ENCODE results near the gene IFNA2.
"Not testable (repeated sequence)": the region's sequence is repeated elsewhere in the genome, so short reads cannot be mapped to it uniquely, and the experiment has no call there.

IFNA2 gene

DNA sequence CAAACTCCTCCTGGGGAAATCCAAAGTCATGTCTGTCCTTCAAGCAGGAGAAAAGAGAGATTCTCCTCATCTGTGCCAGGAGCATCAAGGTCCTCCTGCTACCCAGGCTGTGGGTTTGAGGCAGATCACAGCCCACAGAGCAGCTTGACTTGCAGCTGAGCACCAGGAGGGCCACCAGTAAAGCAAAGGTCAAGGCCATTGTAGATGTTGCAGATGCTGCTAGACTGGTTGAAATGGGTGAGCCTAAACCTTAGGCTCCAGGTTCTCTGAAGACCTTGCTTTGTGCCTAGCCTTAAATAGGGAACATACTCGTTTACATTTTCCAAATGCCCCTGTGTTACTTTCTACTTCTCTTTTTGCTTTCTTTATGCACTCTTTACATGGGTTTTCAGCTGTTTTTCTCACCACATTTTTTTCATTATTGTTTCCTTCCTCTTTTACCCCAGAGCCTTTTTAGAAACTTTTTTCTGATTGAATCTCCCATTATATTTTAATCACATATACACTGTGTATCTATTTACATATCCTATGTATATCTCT is at the start of gene IFNA2:
IFNA2 (minus strand) TSS at position 268 of the 540 bp plus-strand sequence; CDS start at position 199, 69 bp downstream.
- DNase-seq (ENCODE audit: low spot score), result no peak

DNA sequence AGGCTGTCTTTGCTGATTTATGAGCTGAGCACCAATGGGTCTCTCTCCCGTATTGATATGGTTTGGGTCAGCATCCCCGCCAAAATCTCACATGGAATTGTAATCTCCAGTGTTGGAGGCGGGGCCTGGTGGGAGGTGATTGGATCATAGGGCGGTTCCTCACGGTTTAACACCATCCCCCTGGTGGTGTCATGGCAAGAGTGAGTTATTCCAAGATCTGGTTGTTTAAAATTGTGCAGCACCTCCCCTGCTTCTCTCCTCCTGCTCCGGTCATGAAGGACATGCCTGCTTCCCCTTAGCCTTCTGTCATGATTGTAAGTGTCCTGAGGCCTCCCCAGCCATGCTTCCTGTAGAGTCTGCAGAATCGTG is 49.8 kb upstream of the IFNA2 start:
- not testable (repeated sequence) for DNase-seq (ENCODE audit: low spot score)

DNA sequence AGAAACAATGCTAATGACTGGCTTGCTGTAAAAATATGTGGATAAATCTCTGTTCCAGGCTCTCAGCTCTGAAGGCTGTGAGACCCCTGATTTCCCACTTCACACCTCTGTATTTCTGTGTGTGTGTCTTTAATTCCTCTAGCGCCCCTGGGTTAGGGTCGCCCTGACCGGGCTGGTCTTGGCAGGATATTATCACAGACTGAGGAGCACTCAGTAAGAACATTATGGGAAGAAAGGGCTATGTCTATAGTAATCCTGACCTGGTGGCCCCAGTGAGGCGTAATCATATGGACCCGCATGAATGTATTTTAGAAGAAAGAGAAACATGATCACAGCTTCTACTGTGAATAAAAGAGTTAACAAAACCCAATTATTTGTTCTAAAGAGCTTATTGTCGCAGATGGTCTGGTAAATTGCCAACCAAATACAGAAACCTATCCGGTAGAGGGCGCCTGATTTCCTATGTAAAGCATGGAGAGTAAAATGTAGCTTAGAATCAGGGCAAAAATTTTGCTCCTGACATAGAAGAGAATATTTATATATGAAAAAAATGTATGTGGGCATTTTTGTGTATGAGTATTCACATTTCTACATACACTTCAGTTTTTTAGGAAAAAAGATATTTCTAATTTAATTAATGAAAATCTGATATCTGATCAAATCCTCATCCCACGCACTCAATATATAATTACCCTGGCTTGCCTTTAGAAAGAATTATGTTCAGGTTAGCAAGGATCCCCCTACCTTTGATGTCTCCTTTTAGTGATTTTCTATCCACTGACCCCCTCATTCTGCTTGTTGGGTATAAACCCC is 49.2 kb upstream of the IFNA2 start:
- DNase-seq (ENCODE audit: low spot score), result peak; percentile 50

DNA sequence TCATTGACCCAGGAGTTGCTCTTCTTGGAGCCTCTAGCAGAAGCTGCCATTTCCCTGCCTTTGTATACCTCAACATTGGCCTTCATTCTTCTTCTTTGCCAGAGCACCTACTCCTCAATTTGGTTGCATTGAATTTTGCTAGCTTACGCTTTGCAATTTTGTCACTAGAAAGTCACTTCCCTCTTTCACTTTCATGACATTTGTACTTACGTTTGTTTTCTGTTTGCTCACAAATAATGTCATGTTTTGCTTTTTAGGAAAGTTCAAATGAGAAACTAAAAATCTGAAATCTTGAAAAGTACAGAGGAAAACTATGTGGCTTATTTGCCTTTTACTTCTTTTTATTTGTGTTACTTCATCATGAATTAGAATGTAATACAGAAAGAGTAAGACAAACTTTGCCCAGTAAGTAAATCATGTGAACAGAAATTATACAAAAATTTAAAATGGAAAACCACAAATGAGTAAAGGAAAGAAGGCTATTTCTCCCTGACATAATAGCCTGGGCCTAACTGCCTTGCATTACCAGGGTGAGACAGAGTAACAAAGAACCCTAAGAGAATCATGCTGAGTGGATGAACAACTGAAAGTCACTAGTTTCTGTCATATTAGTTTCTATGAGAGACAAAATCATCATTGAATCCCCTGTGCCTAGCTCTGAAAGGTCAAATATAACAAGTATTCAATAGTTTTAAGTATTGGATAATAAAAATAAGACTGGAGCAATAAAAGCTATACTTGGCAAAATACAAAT is 47.7 kb upstream of the IFNA2 start:
- no peak for DNase-seq (ENCODE audit: low spot score)

DNA sequence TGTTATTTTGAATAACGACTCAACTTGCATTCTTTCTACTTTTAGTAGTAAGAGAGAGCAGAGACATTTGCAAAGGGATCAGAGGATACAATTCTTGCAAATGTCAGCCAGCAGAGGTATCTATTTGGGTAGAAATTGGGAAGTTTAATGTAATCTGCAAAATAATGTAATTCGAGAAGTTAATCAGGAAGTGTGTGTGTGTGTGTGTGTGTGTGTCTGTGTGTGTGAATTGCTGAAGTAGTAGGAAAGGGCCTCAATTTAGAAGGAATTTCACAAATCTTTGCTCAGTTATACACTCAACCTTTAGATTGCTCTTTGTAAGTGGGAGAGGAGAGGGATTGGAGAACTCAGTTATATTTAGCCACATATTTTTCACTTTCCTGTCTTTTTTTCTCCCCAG is 44.0 kb upstream of the IFNA2 start:
- no peak for DNase-seq (ENCODE audit: low spot score)

DNA sequence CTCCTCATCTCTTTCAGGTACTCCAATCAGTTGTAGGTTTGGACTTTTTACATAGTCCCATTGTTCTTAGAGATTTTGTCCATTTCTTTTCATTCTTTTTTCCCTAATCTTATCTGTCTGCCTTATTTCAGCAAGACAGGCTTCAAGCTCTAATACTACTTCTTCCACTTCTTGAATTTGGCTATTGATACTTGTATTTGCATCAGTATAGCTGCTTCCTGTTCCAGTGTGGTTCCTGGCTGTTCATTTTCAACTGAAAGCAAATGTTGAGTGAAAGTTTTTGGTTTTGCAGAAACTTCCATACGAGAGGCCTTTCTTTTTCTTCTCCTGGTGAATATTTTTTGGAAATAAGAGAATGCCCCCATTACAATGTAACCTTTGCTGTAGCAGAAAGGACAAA is 43.0 kb upstream of the IFNA2 start:
- no peak for DNase-seq (ENCODE audit: low spot score)

DNA sequence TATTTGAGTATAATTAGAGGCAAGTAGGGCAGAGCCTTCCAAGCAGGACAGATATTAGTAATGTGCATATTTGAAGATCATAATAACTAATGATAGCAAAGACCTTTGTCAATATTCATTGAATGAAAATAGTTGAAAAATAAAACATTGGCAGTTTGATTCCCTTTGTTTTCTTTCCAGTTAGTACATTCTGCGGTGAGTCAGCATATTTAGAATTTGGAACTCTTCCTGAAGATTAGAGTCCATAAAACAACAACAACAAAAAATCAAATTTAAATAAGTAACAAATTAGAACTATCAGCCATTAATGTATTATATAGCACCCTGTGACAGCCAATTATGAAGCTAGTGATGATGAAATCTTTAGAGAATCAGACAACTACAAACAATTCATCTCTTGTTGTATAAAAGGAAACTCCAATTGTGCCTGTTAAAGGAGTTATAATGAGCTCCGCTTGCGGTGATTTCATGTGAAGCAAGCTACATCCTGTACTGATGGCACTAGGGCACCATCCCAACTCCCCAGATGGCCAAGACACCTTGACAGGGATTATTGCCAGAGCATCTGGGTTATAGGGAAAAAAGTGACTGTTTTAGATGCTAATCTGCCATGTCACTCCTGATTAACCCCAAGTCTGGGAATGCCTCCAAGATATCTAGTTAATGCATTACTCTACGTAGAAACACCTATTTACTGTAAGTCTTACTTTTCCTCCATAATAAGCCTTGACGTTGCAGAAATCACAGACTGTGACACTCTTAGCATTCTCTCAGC is 30.5 kb upstream of the IFNA2 start:
- peak; percentile 83 for DNase-seq (ENCODE audit: low spot score)

DNA sequence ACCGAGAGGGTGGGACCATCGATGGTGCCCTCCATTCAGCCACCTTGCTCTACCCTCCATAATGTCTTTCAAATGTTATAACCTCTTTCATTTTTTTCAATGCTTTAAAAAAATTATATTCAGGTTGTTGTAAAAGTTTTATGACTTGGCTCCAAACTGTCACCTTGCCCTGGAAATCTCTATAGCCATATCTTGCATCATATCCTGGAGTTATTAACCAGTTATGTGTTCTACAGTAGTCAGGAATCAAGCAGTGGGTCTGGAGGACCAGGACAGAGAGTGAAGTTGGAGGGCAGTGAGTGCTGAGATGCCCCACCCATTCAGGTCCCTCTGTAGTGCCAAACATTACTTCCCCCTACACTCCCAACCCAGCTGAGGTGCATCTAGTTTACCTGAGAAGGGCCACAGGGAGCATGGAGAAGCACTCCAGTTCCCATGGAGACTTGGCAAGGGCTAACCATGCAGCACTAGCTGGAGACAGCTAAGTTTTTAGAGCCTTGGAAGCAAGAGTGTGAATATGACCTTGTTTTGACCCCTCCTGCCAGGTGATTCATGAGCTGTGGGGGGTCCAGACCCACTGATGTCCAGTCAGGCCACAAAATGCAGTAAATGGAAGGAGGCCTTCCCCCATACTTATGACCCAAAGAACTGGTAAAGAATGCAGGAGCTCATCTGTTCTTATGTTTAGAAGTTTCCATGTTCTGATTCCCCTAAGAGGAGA is 29.2 kb upstream of the IFNA2 start:
- peak; percentile 70 for DNase-seq (ENCODE audit: low spot score)

DNA sequence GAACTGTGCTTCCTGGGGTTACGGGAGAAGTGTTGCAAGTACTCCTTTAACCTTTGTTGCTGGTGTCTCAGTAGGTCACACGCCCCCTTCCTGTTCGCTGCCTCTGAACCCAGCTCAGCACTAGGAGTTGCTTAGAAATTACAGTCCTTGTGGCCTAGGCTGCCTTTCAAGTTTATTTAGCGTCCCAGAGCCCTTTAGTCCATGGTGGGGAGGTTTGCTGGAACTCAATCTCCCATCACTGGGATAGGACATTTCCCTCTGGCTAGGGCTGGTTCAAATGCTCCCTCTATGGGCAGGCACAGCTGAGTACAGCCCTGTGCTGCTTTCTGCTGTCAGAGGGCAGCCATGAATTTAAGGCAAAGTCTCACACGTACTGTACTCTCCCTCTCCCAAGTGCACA is 28.4 kb upstream of the IFNA2 start:
- DNase-seq (ENCODE audit: low spot score), result no peak

DNA sequence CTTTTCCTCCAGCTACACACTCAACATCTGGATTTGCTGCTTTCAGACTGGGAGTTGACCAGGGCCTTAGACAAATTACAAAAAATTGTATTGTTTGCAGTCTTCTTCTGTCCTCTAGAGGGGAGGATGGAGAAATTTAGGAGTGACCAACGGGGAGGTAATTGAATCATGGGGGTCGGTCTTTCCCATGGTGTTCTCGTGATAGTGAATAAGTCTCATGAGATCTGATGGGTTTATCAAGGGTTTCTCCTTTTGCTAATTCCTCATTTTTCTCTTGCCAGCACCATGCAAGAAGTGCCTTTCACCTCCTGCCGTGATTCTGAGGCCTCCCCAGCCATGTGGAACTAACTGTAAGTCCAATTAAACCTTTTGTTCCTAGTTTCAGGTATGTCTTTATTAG is 28.0 kb upstream of the IFNA2 start:
- no peak for DNase-seq (ENCODE audit: low spot score)

DNA sequence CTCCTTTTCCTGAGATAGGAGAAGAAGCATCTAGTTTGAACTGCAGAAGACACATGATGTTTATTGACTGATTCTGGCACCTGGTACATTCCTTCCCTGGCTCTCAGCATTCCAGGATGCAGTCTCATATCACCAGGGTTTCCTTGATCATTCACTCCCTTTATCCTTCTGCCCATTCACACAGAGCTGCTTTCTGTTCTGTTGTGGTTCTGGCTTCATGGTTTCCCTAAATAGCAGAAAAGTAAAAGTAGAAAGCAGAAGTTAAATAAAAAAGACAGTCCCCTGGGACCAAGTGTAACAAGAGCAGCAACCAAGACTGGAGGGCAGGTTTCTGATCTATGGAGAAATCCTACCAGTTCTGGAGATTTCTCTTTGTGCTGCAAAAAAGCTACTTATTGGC is 26.9 kb upstream of the IFNA2 start:
- DNase-seq (ENCODE audit: low spot score), result peak; percentile 57

DNA sequence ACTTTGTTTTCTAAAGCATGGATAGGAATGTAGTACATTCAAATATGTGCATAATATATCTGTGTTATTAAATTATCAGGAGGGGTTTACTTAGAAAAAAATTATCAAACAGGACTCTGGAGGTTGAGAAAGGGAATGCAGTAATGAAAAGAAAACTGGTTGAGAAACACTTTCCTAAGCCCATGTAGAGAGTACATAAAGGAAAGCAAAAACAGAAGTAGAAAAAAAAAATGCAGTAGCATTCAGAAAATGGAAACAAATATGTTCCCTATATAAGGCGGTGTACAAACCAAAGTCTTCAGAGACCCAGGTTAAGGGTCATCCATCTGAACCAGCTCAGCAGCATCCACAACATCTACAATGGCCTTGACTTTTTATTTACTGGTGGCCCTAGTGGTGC is 23.6 kb upstream of the IFNA2 start, which contains the start of gene IFNA8:
IFNA8 (plus strand) TSS at position 301 of the 400 bp plus-strand sequence; CDS start at position 361, 60 bp downstream.
- no peak for DNase-seq (ENCODE audit: low spot score)

DNA sequence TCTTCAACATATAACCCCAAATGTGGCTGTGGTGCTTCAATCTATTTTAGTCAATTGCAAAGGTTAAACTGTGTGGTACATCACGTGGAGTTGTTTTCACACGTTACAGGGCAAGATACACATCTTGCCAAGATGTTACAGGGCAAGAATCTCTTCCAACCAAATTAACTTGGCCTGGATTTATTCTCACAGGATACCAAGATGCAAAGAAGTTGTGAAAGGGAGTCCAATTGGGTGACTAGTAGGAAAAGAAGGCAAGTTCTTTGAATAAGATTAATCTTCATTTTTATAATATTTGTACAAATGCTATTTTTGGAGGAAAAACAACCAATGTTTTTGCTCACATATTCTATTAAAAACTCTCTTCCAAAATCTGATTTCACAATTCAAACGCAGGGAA is 18.9 kb upstream of the IFNA2 start:
- DNase-seq (ENCODE audit: low spot score), result no peak

DNA sequence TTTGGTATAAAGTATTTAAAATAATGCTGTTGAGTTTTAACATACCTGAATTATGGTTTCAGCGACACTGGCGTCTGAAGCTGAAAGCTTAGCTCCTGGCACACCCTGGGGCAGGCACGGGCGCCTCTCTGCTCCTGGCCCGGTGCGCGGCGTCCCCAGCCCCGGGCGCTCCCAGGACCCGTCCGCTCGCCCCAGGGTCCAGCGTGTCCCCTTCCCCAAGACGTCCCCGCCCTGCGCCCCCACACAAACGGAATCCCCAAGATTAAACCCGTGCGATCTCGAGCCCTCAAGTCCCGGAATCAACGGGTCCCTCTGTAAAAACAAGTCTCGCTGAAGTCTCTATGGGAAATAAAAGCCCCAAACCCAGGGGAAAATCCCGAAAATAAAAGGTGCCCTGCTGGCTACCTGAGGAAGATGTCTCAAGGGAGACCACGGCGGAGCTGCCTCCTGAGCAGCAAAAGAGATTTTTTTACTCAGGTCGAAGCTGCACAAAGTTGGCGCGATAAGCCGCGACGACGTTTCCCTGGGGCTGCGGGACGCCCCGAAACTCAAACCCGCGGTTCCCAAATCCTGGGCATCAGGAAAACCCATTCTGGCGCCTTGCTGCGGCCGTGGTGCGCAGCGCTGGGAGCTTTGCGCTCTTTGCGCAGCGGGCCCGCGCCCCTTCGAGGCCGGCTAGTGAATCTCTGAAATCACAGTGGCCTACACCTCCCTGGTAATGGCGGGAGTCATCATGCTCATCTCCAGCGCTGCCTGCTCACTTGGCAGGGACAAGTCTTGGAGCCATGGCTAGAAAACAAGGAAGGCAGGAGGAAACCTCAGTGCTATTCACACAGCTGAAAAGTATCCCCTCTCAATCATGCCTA is 17.4 kb upstream of the IFNA2 start:
- peak; percentile 8 for DNase-seq (ENCODE audit: low spot score)

DNA sequence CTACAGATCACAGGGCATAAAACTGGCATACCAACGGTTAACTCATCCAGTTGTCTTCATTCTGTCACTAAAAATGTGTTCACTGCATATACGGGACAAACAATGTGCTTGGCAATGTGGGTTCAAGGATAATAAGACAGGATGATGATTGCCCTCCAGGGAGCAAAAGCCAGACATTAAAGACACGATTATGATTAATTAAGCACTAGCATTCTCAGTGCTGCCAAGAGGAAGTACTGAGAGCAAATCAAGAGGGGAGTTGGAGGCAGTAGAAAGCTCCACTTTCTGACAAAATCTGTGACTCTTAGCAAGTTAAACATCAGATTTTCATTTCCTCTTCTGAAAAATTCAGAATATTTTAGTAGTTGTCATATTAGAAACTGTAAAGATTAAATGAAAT is 14.8 kb upstream of the IFNA2 start:
- no peak for DNase-seq (ENCODE audit: low spot score)

DNA sequence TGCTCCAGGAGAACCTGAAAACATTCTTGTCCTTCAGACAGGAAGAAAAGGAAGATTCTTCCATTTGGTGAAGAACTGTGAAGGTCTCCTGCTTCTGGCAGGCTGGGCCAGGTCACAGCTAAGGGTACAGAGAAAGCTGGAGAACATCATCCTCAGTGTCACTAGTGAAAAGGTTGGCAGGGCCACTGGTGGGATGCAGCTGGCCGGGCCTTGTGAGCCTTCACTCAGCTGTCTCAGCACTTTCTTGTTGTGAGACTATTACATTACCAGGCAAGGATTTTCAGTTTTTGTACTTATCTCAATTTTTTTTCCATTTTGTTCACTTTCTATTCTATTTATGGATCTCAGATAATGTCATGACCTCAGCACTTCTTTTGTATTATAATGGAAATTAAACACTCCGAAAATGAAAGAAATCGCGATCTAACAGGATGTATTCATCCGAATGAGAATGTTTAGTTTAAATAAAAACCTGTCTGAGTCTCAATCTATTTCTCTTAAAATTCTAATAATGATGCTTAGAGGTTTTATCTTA is 13.8 kb upstream of the IFNA2 start:
- DNase-seq (ENCODE audit: low spot score), result no peak

DNA sequence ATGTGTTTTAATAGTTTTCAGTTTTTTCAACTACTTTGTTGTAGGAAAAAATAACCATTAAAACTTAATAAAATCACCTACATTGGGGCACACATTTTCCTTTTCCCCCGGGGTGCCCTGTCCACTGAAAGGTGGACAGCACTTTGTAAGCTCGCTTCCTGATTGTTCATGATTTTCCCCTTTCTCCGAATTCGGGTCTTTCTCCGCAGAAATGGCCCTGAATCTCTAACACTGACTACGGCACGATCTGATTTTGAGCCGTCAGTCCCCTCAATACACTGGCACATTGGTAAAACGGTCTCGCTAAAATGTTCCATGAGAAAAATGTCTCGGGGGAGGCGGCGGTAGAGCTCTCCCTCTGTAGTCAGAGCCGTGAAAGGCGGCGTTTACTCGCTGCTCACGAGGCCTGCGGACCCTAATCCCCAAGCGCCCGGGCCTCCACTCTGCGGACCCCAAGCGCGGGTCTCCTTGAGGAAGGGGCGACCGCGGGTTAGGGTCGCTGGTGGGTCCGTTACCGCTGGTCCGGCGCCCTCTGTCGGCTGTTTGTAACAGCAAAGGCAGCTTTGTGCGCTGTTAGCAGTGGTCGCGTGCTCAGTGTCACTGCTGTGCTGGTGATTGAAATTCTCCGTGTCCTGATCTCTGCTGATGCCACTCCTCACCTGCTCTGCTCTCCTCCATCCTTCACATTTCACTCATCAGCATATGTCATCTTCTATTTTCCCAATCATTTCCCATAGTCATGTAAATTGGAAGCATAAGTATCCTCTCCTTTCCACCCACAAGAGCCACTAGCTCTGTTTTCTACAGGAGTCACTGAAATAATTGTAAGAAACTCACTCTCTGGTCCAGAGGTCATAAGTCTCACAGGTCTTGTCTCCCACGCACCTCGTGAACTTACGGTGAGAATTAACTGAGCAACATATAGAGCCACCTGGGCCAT is 10.8 kb upstream of the IFNA2 start:
- peak; percentile 33 for DNase-seq (ENCODE audit: low spot score)

DNA sequence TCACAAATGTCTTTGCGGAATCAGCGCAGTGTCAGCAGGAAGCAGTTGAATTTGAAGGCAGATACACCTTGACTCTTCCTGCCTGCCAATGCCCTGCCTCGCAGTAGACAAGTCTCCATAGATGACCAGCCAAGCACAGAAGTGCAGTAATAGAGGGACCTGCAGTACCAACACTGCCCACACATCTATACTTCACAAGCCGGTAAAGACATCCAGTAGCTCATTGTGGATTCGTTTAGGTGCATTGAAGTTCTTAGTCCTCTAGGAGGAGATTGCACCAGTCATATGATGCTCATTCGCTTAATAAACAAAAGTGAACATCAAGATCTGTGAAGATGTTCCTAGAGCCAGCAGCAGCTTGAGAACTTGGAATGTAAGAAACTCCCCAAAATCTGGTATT is 7.1 kb upstream of the IFNA2 start:
- DNase-seq (ENCODE audit: low spot score), result peak; percentile 71

DNA sequence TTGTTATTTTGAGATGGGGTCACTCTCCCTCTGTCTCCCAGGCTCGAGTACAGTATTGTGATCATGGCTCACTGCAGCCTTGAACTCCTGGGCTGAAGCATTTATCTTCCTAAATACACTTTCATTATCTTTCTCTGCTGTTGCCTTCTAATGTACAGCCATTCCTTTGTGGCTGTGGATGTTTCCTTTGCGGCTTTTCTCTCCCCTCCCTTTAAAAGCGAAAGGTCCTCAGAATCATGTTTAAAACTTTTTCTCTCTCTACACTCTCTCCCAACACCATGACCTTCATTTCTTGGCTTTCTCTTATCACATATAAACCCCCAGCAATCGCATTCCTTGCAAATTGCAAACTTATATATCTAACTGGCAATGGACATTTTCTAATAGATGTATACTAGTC is 1.6 kb downstream of the IFNA2 start:
- no peak for DNase-seq (ENCODE audit: low spot score)

All from kidney tubule cell (primary cell).